Parathyroid adenoma (tissue), 2 donors: ENCODE measurements around the gene AFF1.

Experiments used
- H2AFZ ChIP-seq: fragments of 300-600 bp; sonication (generic); one replicate; pipeline ENCODE4 v1.7.0; 2017; ENCODE audit warnings: antibody characterized with exemption, mild to moderate bottlenecking
- H3K27ac ChIP-seq: fragments of 300-600 bp; sonication (generic); one replicate; pipeline ENCODE4 v1.7.0; 2017
- H3K27me3 ChIP-seq: fragments of 300-600 bp; sonication (generic); one replicate; pipeline ENCODE4 v1.7.0; 2017; ENCODE audit warnings: low read length; ENCODE audit not compliant: control insufficient read depth, insufficient read depth
- H3K36me3 ChIP-seq: fragments of 300-600 bp; sonication (generic); one replicate; pipeline ENCODE4 v1.7.0; 2017; ENCODE audit warnings: low read length; ENCODE audit not compliant: control insufficient read depth, insufficient read depth
- H3K4me1 ChIP-seq: fragments of 300-600 bp; sonication (generic); one replicate; pipeline ENCODE4 v1.7.0; 2017; ENCODE audit warnings: control low read depth
- H3K4me2 ChIP-seq: fragments of 300-600 bp; sonication (generic); one replicate; pipeline ENCODE4 v1.7.0; 2017; ENCODE audit warnings: low read length
- H3K4me3 ChIP-seq: fragments of 300-600 bp; sonication (generic); one replicate; pipeline ENCODE4 v1.7.0; 2017; ENCODE audit warnings: low read depth, low read length
- H3K79me2 ChIP-seq: fragments of 300-600 bp; sonication (generic); one replicate; pipeline ENCODE4 v1.7.0; 2017; ENCODE audit warnings: control low read depth
- H3K9ac ChIP-seq: fragments of 300-600 bp; sonication (generic); one replicate; pipeline ENCODE4 v1.7.0; 2017; ENCODE audit warnings: mild to moderate bottlenecking
- H3K9me3 ChIP-seq: fragments of 300-600 bp; sonication (generic); one replicate; pipeline ENCODE4 v1.7.0; 2017; ENCODE audit warnings: low read length; ENCODE audit not compliant: control insufficient read depth
- CTCF ChIP-seq: fragments of 300-600 bp; sonication (generic); IDR thresholded peaks from one replicate; pipeline ENCODE4 v1.7.0; 2017; ENCODE audit warnings: antibody characterized with exemption, mild to moderate bottlenecking
- donor health status: primary hyperparathyroidism.

AFF1 gene

GRCh38 chr4:87108142-87108546, 173.3 kb downstream of the AFF1 start:
- Histone ChIP-seq H3K36me3 (no peaks in the 10 kb centered on the region), H3K27ac (peak overlapping the region; percentile 77), H3K9ac (no peak overlapping the region), H3K27me3 (no peaks in the 10 kb centered on the region), H2AFZ (peak overlapping the region; percentile 1), H3K4me3 (peak overlapping the region; percentile 19), H3K79me2 (peaks cover 7% of the 10 kb centered on the region), H3K4me1 (peaks cover 5% of the 10 kb centered on the region), H3K9me3 (no peaks in the 10 kb centered on the region), H3K4me2 (peak overlapping the region; percentile 42)
- TF ChIP-seq CTCF: no peak

- Histone ChIP-seq H3K79me2 (peaks cover 4% of the 10 kb centered on the region), H3K27me3 (no peaks in the 10 kb centered on the region), H3K4me3 (no peak overlapping the region), H3K9me3 (no peaks in the 10 kb centered on the region), H2AFZ (no peak overlapping the region), H3K4me2 (peak overlapping the region; percentile 2), H3K4me1 (peaks cover 5% of the 10 kb centered on the region), H3K9ac (no peak overlapping the region), H3K36me3 (no peaks in the 10 kb centered on the region), H3K27ac (peak overlapping the region; percentile 77)
- no peak for TF ChIP-seq CTCF
Measured at GRCh38 chr4:87109121-87109520, 174.3 kb downstream of the AFF1 start.

GRCh38 chr4:87109945-87110344, 175.1 kb downstream of the AFF1 start:
- Histone ChIP-seq H3K27me3 (no peaks in the 10 kb centered on the region), H3K9me3 (no peaks in the 10 kb centered on the region), H3K79me2 (peaks cover 3% of the 10 kb centered on the region), H3K4me2 (no peak overlapping the region), H3K36me3 (no peaks in the 10 kb centered on the region), H3K4me1 (peaks cover 5% of the 10 kb centered on the region), H2AFZ (no peak overlapping the region), H3K9ac (no peak overlapping the region), H3K4me3 (no peak overlapping the region), H3K27ac (peak overlapping the region; percentile 77)
- TF ChIP-seq CTCF: no peak

GRCh38 chr4:87112063-87112462, 177.3 kb downstream of the AFF1 start:
- Histone ChIP-seq H3K4me2 (no peak overlapping the region), H2AFZ (no peak overlapping the region), H3K79me2 (peaks cover 3% of the 10 kb centered on the region), H3K27me3 (no peaks in the 10 kb centered on the region), H3K9me3 (no peaks in the 10 kb centered on the region), H3K4me1 (peaks cover 11% of the 10 kb centered on the region), H3K4me3 (no peak overlapping the region), H3K9ac (no peak overlapping the region), H3K27ac (no peak overlapping the region), H3K36me3 (no peaks in the 10 kb centered on the region)
- no peak for TF ChIP-seq CTCF

GRCh38 chr4:87114245-87115062, 179.6 kb downstream of the AFF1 start:
- Histone ChIP-seq H3K27ac (no peak overlapping the region), H3K27me3 (no peaks in the 10 kb centered on the region), H3K4me3 (no peak overlapping the region), H3K4me1 (peaks cover 12% of the 10 kb centered on the region), H3K9me3 (no peaks in the 10 kb centered on the region), H3K36me3 (no peaks in the 10 kb centered on the region), H3K9ac (no peak overlapping the region), H2AFZ (no peak overlapping the region), H3K4me2 (no peak overlapping the region), H3K79me2 (peaks cover 3% of the 10 kb centered on the region)
- no peak for TF ChIP-seq CTCF
